SK-MEL-5 (cell line): Measurements from ENCODE around the gene GOPC. TPM values are rescaled to one million over a fixed set of nuclear protein-coding genes. Genes with fewer than 3 reads are reported as not detected.
"Not testable (repeated sequence)": the region's sequence is repeated elsewhere in the genome, so short reads cannot be mapped to it uniquely, and the experiment has no call there.

Source experiments
- DNase-seq: peaks from one replicate; pipeline ENCODE4 v3.0.0-alpha.2; 2016; ENCODE audit warnings: low read depth, low spot score
- in situ Hi-C: cut with HindIII; loops from 2 replicates; pipeline ENCODE4 v1.10.0; 2016; ENCODE audit warnings: low sequenced_read_pairs, high pct_unique_total_duplicates, low pct_unique_long_range_greater_than_20kb
- total RNA-seq: library from RNA; depleted of rRNA; stranded (reverse); fragments of >200 nt; shearing (Covaris generic); gene quantifications from 2 replicates; pipeline ENCODE4 v1.2.3, GENCODE V29; 2014

The GOPC gene
- total RNA-seq, 1 experiment from 2014 or later = 21.5 TPM

GRCh38 chr6:117533775-117534174 is 68.5 kb downstream of the GOPC start:
- no peak for DNase-seq
- in situ Hi-C loops = no loop called here

GRCh38 chr6:117531809-117532725 is 70.2 kb downstream of the GOPC start:
- no peak for DNase-seq
- in situ Hi-C loops = no loop called here

GRCh38 chr6:117531346-117531745 is 71.0 kb downstream of the GOPC start:
- no peak for DNase-seq
- in situ Hi-C loops = no loop called here

GRCh38 chr6:117530467-117531242 is 71.7 kb downstream of the GOPC start:
- in situ Hi-C loops = no loop called here
- no peak for DNase-seq

GRCh38 chr6:117525607-117526006 is 76.7 kb downstream of the GOPC start:
- in situ Hi-C loops = no loop called here
- DNase-seq = no peak

- DNase-seq = no peak
- in situ Hi-C loops = no loop called here
Measured at GRCh38 chr6:117521791-117522502, 80.4 kb downstream of the GOPC start.

- DNase-seq = no peak
- in situ Hi-C loops = no loop called here
Measured at GRCh38 chr6:117520603-117521395, 81.5 kb downstream of the GOPC start.

GRCh38 chr6:117518870-117519269 is 83.4 kb downstream of the GOPC start:
- in situ Hi-C loops = no loop called here
- no peak for DNase-seq

GRCh38 chr6:117517995-117518394 is 84.3 kb downstream of the GOPC start:
- in situ Hi-C loops, DNase-seq: not testable (repeated sequence)

GRCh38 chr6:117515326-117515725 is 87.0 kb downstream of the GOPC start:
- in situ Hi-C loops = no loop called here
- no peak for DNase-seq

- in situ Hi-C loops = no loop called here
- no peak for DNase-seq
Measured at GRCh38 chr6:117514655-117515054, 87.7 kb downstream of the GOPC start.

- in situ Hi-C loops = no loop called here
- DNase-seq = no peak
Measured at GRCh38 chr6:117513778-117514365, 88.4 kb downstream of the GOPC start.

GRCh38 chr6:117512987-117513573 is 89.2 kb downstream of the GOPC start:
- in situ Hi-C loops = no loop called here

GRCh38 chr6:117512056-117512828 is 90.1 kb downstream of the GOPC start:
- no peak for DNase-seq
- in situ Hi-C loops = no loop called here

More at GRCh38 chr6:117512987-117513573, 89.2 kb downstream of the GOPC start:
- no peak for DNase-seq
